Measurements from ENCODE around the gene AURKB.

DNA sequence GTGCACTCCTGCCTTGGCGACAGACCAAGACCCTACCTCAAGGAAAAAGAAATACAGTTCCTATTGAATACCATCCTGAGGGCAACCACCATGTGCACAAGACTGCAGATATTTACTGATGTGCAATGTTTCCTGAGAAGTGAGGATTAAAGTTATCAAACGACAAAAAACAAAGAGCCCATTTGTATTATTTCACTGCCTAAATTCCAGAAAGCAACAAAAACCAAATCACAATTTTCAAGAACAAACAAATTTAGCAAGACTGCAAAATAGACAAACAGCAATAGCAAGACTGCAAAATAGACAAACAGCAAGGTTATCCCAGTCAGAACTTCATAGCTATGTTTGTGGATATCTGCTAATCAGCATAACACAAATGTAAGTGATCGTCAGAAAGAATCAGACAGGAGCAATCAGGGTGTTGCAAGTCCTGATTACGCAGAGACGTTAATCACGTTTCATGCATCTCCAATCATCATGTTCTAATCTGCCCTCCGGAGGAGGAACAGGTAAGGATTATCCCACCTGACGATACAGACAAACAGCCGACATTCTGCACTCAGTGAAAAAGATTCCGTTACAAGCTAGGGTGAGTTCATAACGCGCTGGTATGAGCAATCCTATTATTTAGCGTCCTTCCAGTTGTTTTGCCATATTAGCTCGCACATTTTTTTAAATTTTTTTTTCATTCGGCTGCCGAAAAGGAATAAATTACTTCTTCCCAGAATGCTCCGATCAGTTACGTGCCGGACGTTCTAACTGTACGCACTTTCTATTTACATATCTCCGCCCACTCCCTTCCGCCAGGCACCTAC lies 37.1 kb downstream of the AURKB start:
- TF ChIP-seq, protein P1, sequence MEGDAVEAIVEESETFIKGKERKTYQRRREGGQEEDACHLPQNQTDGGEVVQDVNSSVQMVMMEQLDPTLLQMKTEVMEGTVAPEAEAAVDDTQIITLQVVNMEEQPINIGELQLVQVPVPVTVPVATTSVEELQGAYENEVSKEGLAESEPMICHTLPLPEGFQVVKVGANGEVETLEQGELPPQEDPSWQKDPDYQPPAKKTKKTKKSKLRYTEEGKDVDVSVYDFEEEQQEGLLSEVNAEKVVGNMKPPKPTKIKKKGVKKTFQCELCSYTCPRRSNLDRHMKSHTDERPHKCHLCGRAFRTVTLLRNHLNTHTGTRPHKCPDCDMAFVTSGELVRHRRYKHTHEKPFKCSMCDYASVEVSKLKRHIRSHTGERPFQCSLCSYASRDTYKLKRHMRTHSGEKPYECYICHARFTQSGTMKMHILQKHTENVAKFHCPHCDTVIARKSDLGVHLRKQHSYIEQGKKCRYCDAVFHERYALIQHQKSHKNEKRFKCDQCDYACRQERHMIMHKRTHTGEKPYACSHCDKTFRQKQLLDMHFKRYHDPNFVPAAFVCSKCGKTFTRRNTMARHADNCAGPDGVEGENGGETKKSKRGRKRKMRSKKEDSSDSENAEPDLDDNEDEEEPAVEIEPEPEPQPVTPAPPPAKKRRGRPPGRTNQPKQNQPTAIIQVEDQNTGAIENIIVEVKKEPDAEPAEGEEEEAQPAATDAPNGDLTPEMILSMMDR (IDR thresholded peaks at IDR 0.05), result no peak
- peak; percentile 100 for TF ChIP-seq POLR2A (IDR thresholded peaks at IDR 0.05)

All from right lobe of liver (tissue), 4 donors.